Astrocyte of the cerebellum (primary cell): ENCODE measurements around the gene LTBP2.

Experiments used
- DNase-seq: peaks from one replicate; pipeline ENCODE4 v3.0.0-alpha.2; 2011; ENCODE audit warnings: low read depth
- H3K4me3 ChIP-seq: 2 replicates; pipeline ENCODE4 v1.5.1; 2011; ENCODE audit warnings: mild to moderate bottlenecking, low read depth, low read length, moderate library complexity
- CTCF ChIP-seq: IDR thresholded peaks from 2 replicates; pipeline ENCODE4 v1.5.1; 2012; ENCODE audit warnings: low read length, low read depth, moderate library complexity, mild to moderate bottlenecking; ENCODE audit errors: missing control alignments
- in situ Hi-C: cut with HindIII; loops from 2 replicates; pipeline ENCODE4 v1.10.0; 2017; ENCODE audit warnings: low sequenced_read_pairs

LTBP2 gene

GRCh38 chr14:74546416-74546815 lies 65.6 kb downstream of the LTBP2 start:
- no peak for DNase-seq
- in situ Hi-C loops = no loop called here

GRCh38 chr14:74545386-74545785 lies 66.7 kb downstream of the LTBP2 start:
- in situ Hi-C loops = no loop called here
- DNase-seq = no peak
- TF ChIP-seq CTCF = no peak

More at GRCh38 chr14:74546416-74546815, 65.6 kb downstream of the LTBP2 start:
- H3K4me3 ChIP-seq = no peak overlapping the region
- no peak for TF ChIP-seq CTCF

GRCh38 chr14:74543771-74544438 lies 68.1 kb downstream of the LTBP2 start:
- no peak for DNase-seq

More at GRCh38 chr14:74545386-74545785, 66.7 kb downstream of the LTBP2 start:
- H3K4me3 ChIP-seq = no peak overlapping the region

GRCh38 chr14:74542056-74542685 lies 69.9 kb downstream of the LTBP2 start:
- no peak for DNase-seq
- TF ChIP-seq CTCF = no peak
- no peak overlapping the region for H3K4me3 ChIP-seq
- in situ Hi-C loops = no loop called here

More at GRCh38 chr14:74543771-74544438, 68.1 kb downstream of the LTBP2 start:
- no peak overlapping the region for H3K4me3 ChIP-seq
- in situ Hi-C loops = no loop called here
- TF ChIP-seq CTCF = no peak

GRCh38 chr14:74541225-74541624 lies 70.8 kb downstream of the LTBP2 start:
- in situ Hi-C loops = no loop called here
- TF ChIP-seq CTCF = no peak
- no peak for DNase-seq
- H3K4me3 ChIP-seq = no peak overlapping the region

GRCh38 chr14:74539503-74539902 lies 72.5 kb downstream of the LTBP2 start:
- DNase-seq = no peak
- no peak for TF ChIP-seq CTCF
- no peak overlapping the region for H3K4me3 ChIP-seq
- in situ Hi-C loops = no loop called here
